NCI-H1105 (cell line): Measurements from ENCODE around the gene SHISA6.
"Not testable (repeated sequence)": the region's sequence is repeated elsewhere in the genome, so short reads cannot be mapped to it uniquely, and the experiment has no call there.

ENCODE experiments used
- DNase-seq: peaks from one replicate; lab custom pipeline; 2025; lab: John Stamatoyannopoulos, UW

The SHISA6 gene

DNA sequence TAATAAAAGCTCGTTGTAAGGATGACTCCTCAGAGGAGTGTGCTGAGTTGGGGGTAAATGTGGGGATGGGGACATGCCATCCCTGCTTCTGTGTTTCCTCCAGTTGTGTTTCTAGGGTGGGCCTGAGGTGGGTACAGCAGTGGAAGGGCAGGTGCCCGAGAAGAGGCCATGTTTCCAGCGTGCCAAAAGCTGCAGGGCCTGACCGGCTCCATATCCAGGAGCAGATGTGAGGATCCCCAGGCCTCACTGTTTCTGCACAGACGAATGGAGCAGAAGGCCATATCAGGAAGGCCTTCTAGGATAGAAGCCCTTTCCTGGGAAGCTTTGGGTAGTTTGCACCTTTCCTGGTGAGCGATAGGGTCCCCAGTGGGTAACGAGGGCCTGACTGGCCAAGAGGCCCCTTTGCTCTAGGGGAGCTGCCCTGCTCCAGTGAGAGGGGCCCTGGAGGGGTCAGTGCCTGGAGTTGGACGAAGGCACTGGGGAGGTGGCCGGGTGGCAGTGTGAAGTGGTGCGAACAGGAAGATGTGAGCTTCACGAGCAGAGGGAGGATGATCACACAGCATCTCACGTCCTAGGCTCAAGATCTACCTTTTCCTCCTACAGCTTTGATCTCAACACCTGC lies 62.9 kb downstream of the SHISA6 start:
- DNase-seq, result no peak

- DNase-seq, result no peak
Observed at GRCh38 chr17:11304568-11304967, 63.6 kb downstream of the SHISA6 start.

DNA sequence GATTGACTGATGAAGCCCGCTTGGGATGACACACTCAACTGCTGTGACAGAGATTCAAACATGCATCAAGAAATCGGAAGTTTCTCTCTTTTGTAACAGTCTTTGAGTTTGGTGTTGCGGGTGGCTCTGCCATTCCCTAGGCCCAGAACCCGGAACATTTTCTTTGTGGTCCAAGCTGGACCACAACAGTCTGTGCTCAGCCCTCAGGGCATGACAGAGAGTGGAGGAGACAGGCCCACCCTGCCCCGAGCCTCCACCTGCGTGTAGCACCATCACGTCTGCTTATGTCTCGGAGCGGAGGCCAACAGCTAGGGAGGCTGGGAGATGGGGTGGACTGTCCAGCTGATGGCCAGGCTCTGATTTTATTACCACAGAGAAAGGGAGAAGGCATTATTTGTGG lies 64.5 kb downstream of the SHISA6 start:
- no peak for DNase-seq

DNA sequence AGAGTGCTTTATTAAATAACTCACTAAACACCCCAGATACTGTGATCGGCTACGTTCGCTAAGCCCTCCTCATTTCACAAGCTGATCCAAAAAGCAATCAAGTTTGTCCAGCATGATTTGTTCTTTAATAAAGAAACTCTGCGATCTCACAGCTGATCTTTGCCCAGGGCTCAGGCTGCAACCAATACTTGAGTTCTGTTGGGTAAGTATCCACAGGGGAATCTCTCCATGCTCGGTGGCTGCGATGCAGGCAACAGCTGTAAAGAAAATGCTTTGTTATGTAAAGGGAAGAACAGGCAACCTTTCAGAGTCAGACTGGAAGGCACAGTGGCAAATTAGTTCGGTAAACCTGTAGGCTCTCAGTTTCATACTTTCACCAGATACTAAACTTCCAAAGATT lies 67.5 kb downstream of the SHISA6 start:
- DNase-seq, result no peak

DNA sequence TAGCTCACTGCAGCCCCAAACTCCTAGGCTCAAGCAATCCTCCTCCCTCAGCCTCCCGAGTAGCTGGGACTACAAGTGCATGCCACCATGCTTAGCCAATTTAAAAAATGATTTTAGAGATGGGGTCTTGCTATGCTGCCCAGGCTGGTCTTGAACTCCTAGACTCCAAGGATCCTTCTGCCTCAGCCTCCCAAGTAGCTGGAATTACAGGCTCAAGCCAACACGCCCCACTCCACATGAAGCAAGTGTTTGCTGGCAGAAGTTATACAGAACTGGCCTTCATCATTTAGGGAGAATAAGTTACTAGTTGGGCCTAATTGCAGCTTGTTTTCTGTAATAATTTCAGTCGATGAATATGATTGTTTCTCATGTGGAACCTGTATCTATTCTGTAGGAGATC lies 68.0 kb downstream of the SHISA6 start:
- no peak for DNase-seq

GRCh38 chr17:11309850-11310249 lies 68.8 kb downstream of the SHISA6 start:
- no peak for DNase-seq

GRCh38 chr17:11316451-11316850 lies 75.4 kb downstream of the SHISA6 start:
- DNase-seq, result not testable (repeated sequence)

GRCh38 chr17:11318207-11318606 lies 77.2 kb downstream of the SHISA6 start:
- DNase-seq, result no peak

DNA sequence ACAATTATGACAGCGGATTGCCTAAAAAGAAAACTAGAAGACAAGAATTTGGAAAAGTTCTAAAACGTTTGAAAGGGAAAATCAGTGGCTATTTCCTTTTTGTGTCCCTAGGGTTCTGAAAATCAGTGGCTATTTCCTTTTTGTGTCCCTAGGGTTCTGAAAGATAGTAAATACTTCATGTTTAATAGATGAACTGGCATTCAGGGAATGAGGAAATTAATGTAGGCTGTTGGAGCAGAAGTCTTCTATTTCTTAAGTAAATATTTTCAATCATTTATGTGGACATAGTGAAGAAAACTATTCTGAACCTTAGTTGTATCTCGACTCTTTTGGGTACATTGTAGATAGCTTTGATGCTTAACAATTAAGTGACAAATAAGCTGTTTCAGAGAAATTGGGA lies 78.9 kb downstream of the SHISA6 start:
- no peak for DNase-seq

- DNase-seq, result no peak
Observed at GRCh38 chr17:11324021-11324420, 83.0 kb downstream of the SHISA6 start.

DNA sequence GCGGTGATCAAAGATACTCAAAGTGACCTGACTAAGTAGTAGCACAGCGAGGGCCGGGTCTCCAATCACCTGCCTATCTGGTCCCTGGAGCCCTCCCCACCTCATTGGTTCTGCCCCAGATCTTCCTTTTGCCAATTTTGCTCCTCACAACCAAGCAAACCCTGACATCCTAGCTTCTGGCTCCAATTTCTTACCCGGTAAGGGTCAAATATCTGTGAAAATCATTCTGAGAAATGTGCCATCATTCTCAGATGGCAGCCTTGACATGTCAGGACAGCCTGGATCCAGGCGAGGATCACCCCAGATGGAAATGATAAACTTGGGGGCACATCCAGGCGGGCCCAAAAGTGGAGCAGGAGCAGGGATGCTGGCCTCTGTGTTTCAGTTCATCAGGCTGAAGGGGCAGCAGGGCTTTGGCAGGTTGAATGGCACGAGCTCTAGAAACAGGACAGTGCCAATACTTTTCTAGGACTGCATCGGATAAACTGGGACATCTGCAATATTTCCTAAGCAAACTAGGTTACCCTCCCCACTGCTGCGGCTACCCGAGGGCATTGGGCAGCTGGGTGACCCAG lies 83.9 kb downstream of the SHISA6 start:
- no peak for DNase-seq

DNA sequence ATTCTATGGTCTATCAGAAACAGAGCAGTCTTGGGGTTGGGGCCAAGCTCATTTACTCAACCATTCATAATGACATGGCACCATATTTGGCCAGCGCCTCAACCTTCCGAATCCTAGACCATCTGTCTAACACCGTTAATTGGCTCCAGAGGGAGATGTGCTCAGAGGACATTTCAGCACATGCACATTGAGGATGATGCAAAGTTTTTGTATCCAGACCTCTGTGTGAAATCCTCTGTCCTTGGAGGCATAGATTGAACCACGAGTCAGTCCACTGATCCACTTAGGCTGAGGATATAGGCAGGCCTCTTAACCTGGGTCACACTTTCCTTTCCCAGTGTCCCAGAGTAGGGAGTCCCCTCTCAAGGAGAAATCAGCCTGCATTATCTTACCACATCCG lies 85.5 kb downstream of the SHISA6 start:
- no peak for DNase-seq

- DNase-seq, result no peak
Observed at GRCh38 chr17:11328770-11329169, 87.8 kb downstream of the SHISA6 start.

DNA sequence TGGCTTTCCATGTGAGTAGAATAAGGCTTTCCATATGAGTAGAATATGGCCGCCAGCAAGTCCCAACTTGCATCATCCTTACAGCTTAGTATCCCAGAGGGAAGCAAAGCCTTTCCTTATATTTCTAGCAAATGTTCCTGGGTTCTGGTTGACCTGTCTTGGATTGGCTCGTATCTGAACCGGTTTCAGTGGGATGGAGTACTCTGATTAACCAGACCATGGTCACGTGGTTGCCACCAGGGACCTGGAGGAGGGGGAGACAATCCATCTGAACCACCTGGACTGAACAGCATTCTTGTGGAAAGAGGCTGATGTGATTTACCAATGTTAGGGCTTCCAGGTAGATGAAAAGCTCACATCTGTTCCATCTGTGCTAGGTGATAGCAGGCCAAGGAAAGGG lies 89.0 kb downstream of the SHISA6 start:
- DNase-seq, result no peak

DNA sequence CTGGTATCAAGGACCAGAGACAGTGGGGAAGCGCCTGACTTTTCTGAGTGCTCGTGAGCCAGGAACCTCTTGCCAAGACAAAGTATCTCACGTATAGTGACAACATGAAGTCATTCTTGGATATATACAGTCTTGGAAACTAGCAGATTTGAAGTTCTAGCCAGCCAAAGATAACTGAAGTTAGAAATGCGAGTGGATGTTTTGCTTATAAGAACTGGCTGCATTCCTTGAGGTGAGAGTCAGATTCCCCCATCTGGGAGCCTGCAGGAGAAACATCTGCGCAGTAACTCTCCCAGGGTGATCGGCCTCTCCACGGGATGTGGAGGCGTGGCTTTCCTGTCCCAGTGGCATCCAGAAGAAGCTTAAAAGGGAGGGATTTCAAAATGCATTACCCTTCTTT lies 89.8 kb downstream of the SHISA6 start:
- no peak for DNase-seq

GRCh38 chr17:11331547-11332513 lies 90.8 kb downstream of the SHISA6 start:
- no peak for DNase-seq

DNA sequence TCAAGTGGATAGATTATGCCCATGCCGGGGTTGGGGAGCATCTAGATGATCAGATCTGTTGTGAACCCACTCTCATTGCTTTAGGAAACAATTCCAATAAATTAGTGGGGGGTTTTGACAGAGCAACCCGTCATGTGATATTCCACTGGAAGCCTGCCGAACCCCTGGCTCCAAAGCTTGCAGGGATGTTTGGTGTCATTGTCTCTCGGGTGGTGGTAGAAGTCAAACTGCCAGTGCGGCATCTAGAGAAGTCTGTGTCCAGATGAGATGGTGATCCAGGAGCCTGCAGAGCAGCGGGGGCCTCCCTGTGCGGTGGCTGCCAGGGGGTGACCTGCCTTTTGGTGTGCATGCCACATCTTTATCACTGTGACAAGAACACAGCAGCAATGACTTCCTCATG lies 91.7 kb downstream of the SHISA6 start:
- no peak for DNase-seq

GRCh38 chr17:11334493-11334892 lies 93.5 kb downstream of the SHISA6 start:
- no peak for DNase-seq

DNA sequence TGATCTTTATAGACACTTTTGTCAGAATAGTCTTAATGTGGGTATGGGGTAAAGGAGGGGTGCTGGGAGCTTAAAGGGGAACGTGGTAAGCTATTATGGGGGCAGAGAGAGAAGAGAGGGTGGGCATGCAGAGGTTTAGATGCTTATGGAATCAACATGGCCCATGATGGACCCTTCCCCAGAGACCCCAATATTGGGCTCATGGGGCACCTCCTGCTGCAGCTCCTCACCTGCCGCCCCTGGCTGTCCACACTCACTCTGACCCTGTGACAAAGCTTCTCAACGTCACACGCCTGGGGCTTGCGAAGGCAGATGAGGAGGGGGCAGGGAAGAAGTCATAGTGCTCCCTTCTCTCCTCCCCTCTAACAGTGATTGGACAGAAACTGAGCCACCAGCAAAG lies 95.3 kb downstream of the SHISA6 start:
- DNase-seq, result no peak

- no peak for DNase-seq
Observed at GRCh38 chr17:11340803-11341202, 99.8 kb downstream of the SHISA6 start.

DNA sequence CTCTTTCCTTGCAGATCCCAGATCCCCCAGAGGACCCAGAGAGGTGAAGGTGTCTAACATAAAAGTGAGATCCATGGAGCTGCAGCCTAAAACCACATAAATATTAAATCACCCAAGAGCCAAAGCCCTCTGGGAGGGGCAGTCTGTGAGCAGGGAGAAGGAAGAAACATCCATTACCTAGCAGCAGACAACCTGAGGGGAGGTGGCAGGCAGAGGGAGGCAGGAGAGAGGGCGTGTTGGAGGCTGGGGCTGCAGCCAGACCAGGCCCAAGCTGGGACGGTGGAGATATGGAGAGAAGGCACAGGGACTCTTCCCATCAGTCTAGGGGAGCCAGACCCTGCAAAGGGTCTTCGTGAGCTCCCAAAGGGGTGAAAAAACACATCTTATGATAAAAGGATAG lies 101.1 kb downstream of the SHISA6 start:
- DNase-seq, result no peak

DNA sequence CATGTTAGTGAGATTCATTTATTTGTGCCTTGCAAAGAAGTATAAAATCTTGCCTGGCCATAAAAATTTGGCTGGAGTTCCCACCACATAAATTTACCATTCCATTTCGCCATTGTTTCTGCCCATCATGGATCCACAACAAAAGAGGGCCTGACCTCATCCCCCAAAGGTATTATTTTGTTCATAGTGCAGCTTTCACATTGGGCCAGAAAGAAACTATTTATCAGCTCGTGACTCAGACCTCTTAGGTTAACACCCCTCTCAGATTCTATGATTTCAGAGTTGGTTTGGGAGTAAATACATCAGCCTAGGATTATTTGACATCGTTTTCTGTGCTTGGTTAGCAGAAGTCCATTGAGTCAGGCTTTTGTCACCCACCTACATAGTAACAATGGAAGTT lies 108.1 kb downstream of the SHISA6 start:
- DNase-seq, result no peak

- no peak for DNase-seq
Observed at GRCh38 chr17:11351479-11351878, 110.5 kb downstream of the SHISA6 start.
